Measurements from ENCODE around the gene AWAT1.
"Not testable (repeated sequence)": the region's sequence is repeated elsewhere in the genome, so short reads cannot be mapped to it uniquely, and the experiment has no call there.

AWAT1 gene

DNA sequence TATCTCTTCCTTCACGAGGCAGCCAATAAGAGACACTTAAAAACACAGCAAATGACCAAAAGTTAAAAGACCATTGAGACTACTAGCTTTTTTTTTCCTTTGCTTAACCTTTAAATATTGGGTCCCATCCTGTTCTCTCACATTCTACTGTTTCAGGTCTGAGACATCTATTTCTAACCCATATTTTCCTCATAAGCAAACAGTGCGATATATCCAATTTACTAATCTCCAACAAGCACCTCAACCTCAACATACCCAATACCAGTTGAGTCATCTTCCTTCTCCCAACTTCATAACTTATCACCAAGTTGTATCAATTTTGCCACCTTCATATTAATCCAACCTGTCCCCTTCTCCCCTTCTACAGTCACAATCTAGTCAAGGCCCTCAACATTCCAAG, 7.0 kb downstream of the AWAT1 start:
- H3K27ac ChIP-seq (ENCODE audit: low read length), result no peak overlapping the region
- no peaks in the 10 kb centered on the region for H3K4me1 ChIP-seq (ENCODE audit: insufficient read depth, low read length)
- H3K79me2 ChIP-seq (ENCODE audit: insufficient read depth, low read length), result no peaks in the 10 kb centered on the region
- H3K4me3 ChIP-seq (ENCODE audit: low read depth in 1 of 2, low read length in 2 of 2), result no peak overlapping the region
- H3K9ac ChIP-seq (ENCODE audit: low read depth, low read length), result no peak overlapping the region
- no peak overlapping the region for H3K4me2 ChIP-seq (ENCODE audit: insufficient read depth, low read length)
- H2AFZ ChIP-seq (ENCODE audit: low read depth, low read length), result no peak overlapping the region
- H3K36me3 ChIP-seq (ENCODE audit: insufficient read depth, low read length), result no peaks in the 10 kb centered on the region
- H4K20me1 ChIP-seq (ENCODE audit: insufficient read depth, low read length), result no peaks in the 10 kb centered on the region
- DNase-seq (no peak), ATAC-seq (ENCODE audit: insufficient read depth, low read depth) (no peak)
- H3K27me3 ChIP-seq (ENCODE audit: insufficient read depth, low read length, poor library complexity), result no peaks in the 10 kb centered on the region
- H3K9me3 ChIP-seq (ENCODE audit: insufficient read depth, low read length, severe bottlenecking), result no peaks in the 10 kb centered on the region
- TF ChIP-seq CTCF (IDR thresholded peaks at IDR 0.05; ENCODE audit: borderline replicate concordance, extremely low read depth, low read length, poor library complexity, severe bottlenecking), result no peak
- no peak for TF ChIP-seq EZH2 (IDR thresholded peaks at IDR 0.05; ENCODE audit: borderline replicate concordance, low read depth, low read length, severe bottlenecking)

GRCh38 chrX:70243601-70244000, 9.1 kb downstream of the AWAT1 start:
- ATAC-seq (ENCODE audit: insufficient read depth, low read depth); DNase-seq; H3K36me3 ChIP-seq (ENCODE audit: insufficient read depth, low read length): not testable (repeated sequence)

GRCh38 chrX:70244881-70245280, 10.4 kb downstream of the AWAT1 start:
- H3K4me3 ChIP-seq (ENCODE audit: low read depth in 1 of 2, low read length in 2 of 2), result no peak overlapping the region

More at GRCh38 chrX:70243601-70244000, 9.1 kb downstream of the AWAT1 start:
- not testable (repeated sequence) for H3K9ac ChIP-seq (ENCODE audit: low read depth, low read length); H3K27ac ChIP-seq (ENCODE audit: low read length); H4K20me1 ChIP-seq (ENCODE audit: insufficient read depth, low read length); H3K27me3 ChIP-seq (ENCODE audit: insufficient read depth, low read length, poor library complexity); H3K4me1 ChIP-seq (ENCODE audit: insufficient read depth, low read length); H3K79me2 ChIP-seq (ENCODE audit: insufficient read depth, low read length); H3K9me3 ChIP-seq (ENCODE audit: insufficient read depth, low read length, severe bottlenecking); H3K4me2 ChIP-seq (ENCODE audit: insufficient read depth, low read length); H3K4me3 ChIP-seq (ENCODE audit: low read depth in 1 of 2, low read length in 2 of 2); H2AFZ ChIP-seq (ENCODE audit: low read depth, low read length)

GRCh38 chrX:70247252-70247651, 12.8 kb downstream of the AWAT1 start:
- no peaks in the 10 kb centered on the region for H3K9me3 ChIP-seq (ENCODE audit: insufficient read depth, low read length, severe bottlenecking)
- H2AFZ ChIP-seq (ENCODE audit: low read depth, low read length), result no peak overlapping the region
- TF ChIP-seq CTCF (IDR thresholded peaks at IDR 0.05; ENCODE audit: borderline replicate concordance, extremely low read depth, low read length, poor library complexity, severe bottlenecking) (no peak), EZH2 (IDR thresholded peaks at IDR 0.05; ENCODE audit: borderline replicate concordance, low read depth, low read length, severe bottlenecking) (no peak)
- no peak overlapping the region for H3K4me3 ChIP-seq (ENCODE audit: low read depth in 1 of 2, low read length in 2 of 2)
- H3K27ac ChIP-seq (ENCODE audit: low read length), result no peak overlapping the region
- no peaks in the 10 kb centered on the region for H4K20me1 ChIP-seq (ENCODE audit: insufficient read depth, low read length)
- H3K4me2 ChIP-seq (ENCODE audit: insufficient read depth, low read length), result no peak overlapping the region
- H3K36me3 ChIP-seq (ENCODE audit: insufficient read depth, low read length), result no peaks in the 10 kb centered on the region
- no peaks in the 10 kb centered on the region for H3K27me3 ChIP-seq (ENCODE audit: insufficient read depth, low read length, poor library complexity)
- no peaks in the 10 kb centered on the region for H3K4me1 ChIP-seq (ENCODE audit: insufficient read depth, low read length)
- ATAC-seq (ENCODE audit: insufficient read depth, low read depth), result no peak
- H3K79me2 ChIP-seq (ENCODE audit: insufficient read depth, low read length), result no peaks in the 10 kb centered on the region
- H3K9ac ChIP-seq (ENCODE audit: low read depth, low read length), result no peak overlapping the region
- DNase-seq, result no peak

More at GRCh38 chrX:70244881-70245280, 10.4 kb downstream of the AWAT1 start:
- no peak overlapping the region for H2AFZ ChIP-seq (ENCODE audit: low read depth, low read length)
- H3K4me2 ChIP-seq (ENCODE audit: insufficient read depth, low read length), result no peak overlapping the region
- ATAC-seq (ENCODE audit: insufficient read depth, low read depth) (no peak), DNase-seq (no peak)
- no peaks in the 10 kb centered on the region for H4K20me1 ChIP-seq (ENCODE audit: insufficient read depth, low read length)
- H3K36me3 ChIP-seq (ENCODE audit: insufficient read depth, low read length), result no peaks in the 10 kb centered on the region
- no peaks in the 10 kb centered on the region for H3K4me1 ChIP-seq (ENCODE audit: insufficient read depth, low read length)
- H3K9me3 ChIP-seq (ENCODE audit: insufficient read depth, low read length, severe bottlenecking), result no peaks in the 10 kb centered on the region
- TF ChIP-seq EZH2 (IDR thresholded peaks at IDR 0.05; ENCODE audit: borderline replicate concordance, low read depth, low read length, severe bottlenecking) (no peak), CTCF (IDR thresholded peaks at IDR 0.05; ENCODE audit: borderline replicate concordance, extremely low read depth, low read length, poor library complexity, severe bottlenecking) (no peak)
- no peaks in the 10 kb centered on the region for H3K27me3 ChIP-seq (ENCODE audit: insufficient read depth, low read length, poor library complexity)
- H3K79me2 ChIP-seq (ENCODE audit: insufficient read depth, low read length), result no peaks in the 10 kb centered on the region
- H3K27ac ChIP-seq (ENCODE audit: low read length), result no peak overlapping the region
- no peak overlapping the region for H3K9ac ChIP-seq (ENCODE audit: low read depth, low read length)
